Uterus (tissue), 2 donors: ENCODE results near the gene IVNS1ABP.

ENCODE experiments used
- POLR2A ChIP-seq, 2 donors: fragments of 450-650 bp; IDR thresholded peaks; one replicate each; pipeline ENCODE4 v1.6.1; 2016; ENCODE audit warnings: antibody characterized with exemption in 2 of 2, mild to moderate bottlenecking in 1 of 2, moderate library complexity in 1 of 2
- TF ChIP-seq, protein P1 (sequence below), 4 experiments: fragments of 200-600 bp in 2 of 4; fragments of 450-650 bp in 2 of 4; sonication (generic) in 2 of 4; IDR thresholded peaks; one replicate each; pipeline ENCODE4 v1.5.1; 2016 to 2019; ENCODE audit warnings: antibody characterized with exemption in 4 of 4, mild to moderate bottlenecking in 2 of 4, moderate library complexity in 1 of 4

- TF ChIP-seq, protein P1, sequence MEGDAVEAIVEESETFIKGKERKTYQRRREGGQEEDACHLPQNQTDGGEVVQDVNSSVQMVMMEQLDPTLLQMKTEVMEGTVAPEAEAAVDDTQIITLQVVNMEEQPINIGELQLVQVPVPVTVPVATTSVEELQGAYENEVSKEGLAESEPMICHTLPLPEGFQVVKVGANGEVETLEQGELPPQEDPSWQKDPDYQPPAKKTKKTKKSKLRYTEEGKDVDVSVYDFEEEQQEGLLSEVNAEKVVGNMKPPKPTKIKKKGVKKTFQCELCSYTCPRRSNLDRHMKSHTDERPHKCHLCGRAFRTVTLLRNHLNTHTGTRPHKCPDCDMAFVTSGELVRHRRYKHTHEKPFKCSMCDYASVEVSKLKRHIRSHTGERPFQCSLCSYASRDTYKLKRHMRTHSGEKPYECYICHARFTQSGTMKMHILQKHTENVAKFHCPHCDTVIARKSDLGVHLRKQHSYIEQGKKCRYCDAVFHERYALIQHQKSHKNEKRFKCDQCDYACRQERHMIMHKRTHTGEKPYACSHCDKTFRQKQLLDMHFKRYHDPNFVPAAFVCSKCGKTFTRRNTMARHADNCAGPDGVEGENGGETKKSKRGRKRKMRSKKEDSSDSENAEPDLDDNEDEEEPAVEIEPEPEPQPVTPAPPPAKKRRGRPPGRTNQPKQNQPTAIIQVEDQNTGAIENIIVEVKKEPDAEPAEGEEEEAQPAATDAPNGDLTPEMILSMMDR (IDR thresholded peaks at IDR 0.05), result no peak
- no peak for TF ChIP-seq POLR2A (IDR thresholded peaks at IDR 0.05)
Measured at GRCh38 chr1:185351734-185352466, 34.9 kb upstream of the IVNS1ABP start.
